CD4-positive, alpha-beta T cell treated with Interleukin-17A for 4 hours (primary cell): Measurements from ENCODE around the gene TSPAN5.
A peak's percentile ranks its signal among the peaks of the same experiment; 100 is the strongest.
"Not testable (repeated sequence)": the region's sequence is repeated elsewhere in the genome, so short reads cannot be mapped to it uniquely, and the experiment has no call there.

ENCODE experiments used
- DNase-seq: peaks from one replicate; pipeline ENCODE4 v3.0.0-alpha.2; 2020; ENCODE audit warnings: mixed read lengths

Gene TSPAN5

DNA sequence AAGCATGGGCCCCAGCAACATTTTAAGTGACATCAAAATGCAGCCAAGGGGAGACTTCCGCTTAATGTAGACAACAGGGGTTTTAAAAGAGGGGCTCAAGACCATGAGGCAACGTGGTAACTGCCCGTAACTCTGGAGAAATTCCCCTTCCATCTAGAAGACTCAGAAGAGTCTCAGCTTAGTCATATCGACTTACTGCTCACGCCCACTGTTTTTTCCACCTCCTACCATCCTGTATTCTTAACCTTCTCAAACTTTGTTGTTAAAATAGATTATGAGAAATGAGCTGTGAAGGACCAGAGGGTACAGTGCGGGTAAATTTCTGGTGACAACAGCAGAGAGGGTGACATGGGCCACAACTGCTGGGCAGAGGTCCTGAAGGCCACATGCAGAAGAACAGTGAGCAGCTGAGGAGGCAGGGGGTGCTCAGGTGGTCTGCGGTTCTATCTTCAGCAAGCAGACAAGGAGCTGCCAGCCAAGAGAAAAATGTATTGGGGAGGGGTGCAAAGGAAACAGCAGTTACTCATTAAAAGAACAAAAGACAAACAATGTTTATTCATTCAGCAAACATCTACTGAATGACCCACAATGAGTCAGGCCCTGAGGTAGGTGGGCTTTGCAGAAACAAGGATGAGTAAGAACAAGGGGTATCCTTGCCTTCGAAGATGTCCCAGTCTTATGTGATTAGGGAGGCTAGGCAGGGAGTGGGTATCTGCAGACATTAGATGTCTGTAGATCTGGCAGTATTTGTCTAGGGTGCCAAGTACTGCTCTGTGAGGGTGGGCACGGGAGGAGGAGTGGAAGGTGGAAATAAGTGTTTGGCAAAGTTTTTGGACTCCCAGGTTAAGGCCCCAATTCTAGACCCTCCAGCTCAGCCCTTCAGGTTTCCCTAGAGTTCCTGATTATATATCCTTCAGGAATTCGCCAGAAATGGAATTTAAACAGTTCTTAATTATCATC, 175.3 kb downstream of the TSPAN5 start:
- no peak for DNase-seq

DNA sequence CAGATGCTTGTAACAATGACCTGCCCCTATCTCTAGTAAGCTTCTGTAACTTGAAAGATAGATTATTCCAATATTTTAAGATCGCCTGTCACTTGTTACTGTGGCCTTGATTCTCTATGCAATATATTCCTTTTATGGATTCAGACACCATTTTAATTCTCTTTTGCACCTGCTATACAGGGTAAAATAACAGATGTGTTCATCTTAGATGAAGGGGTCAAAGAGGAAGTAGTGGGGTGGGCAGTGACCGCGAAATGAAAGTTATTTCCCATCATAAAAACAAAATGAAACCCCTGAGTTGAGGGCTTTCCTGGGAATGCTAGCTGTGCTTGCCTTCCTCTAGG, 175.9 kb downstream of the TSPAN5 start:
- no peak for DNase-seq

DNA sequence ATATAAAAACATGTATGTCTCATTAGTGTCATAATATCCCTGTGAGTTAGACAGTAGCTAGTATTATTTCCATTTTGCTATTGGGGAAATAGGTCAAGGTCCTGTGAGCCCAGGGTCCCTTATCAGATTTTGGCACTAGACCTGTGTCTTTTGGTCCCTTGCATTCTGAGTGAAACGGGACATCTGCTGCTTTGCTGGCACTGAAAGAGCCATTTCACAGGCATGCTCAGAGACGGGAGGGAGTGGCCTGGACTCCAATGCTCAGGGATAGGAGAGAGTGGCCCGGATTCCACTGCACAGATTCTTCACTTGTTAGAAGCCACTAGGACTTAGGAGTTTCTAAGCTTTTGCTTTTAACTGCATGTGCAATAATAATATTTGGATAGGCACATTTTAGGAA, 177.2 kb downstream of the TSPAN5 start:
- DNase-seq: no peak

DNA sequence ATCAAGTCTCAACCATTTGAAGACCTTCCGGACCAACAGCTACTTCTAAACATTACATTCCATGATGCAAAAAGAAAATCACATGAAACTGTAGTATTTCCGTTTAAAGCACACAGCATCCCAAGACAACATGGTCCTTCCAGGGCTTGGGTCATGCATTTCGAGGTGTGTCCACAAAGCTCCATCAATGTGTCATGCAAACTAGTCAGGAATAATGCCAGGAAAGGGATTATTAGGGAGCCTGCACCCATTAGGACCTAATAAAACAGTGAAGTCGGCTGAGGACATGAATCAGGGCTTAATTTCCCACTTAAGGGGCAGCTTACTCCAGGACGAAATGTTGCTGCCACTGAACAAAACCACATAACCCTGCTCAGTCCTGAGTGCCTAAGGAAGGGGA, 177.9 kb downstream of the TSPAN5 start:
- DNase-seq: no peak

DNA sequence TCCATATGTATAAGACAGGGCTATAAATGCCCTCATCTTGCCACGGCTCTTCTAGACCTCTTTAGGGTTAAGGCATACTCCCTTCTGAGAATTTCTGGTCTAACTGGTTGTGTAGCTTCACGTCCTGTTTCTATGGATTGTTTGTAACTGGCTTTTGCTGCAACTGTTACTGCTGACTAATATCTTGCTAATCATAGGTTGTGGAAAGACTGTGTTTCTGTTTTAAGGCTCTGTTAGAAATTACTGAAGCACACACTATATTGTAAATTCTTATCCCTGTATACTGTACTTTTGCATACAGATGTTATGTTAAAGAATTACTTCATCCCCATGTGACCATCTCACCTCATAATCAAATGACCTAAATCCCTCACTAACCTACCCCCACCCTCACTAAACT, 178.8 kb downstream of the TSPAN5 start:
- not testable (repeated sequence) for DNase-seq

DNA sequence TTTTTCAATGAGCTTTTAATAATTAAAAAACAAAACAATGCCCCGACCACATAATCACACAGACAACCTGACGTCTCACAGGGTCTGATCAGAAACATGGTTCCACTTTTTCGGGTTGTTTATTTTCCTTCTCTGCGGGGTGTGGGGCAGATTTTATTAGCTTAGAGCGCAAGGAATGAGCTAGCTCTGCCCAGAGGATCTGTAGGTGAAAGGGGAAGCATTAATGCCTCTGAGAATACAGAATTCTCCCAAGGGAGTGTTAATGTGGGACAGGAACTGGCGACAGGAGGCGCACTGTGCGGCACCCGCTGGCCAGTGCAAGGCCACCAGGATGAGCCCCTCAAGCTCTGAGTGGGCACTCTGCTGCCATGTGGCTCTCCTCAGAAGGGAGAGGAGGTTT, 181.5 kb downstream of the TSPAN5 start:
- no peak for DNase-seq

DNA sequence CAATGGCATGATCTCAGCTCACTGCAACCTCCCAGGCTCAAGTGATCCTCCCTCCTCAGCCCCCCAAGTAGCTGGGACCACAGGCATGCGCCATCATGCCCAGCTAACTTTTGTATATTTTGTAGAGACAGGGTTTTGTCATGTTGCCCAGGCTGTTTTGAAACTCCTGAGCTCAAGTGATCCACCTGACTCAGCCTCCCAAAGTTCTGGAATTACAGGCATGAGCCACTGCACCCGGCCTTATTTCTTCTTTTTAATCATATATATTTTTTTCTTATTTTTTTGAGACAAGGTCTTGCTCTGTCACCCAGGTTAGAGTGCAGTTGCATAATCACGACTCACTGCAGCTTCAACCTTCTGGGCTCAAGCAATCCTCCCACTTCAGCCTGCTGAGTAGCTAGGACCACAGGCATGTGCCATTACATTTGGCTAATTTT, 184.0 kb downstream of the TSPAN5 start:
- no peak for DNase-seq

DNA sequence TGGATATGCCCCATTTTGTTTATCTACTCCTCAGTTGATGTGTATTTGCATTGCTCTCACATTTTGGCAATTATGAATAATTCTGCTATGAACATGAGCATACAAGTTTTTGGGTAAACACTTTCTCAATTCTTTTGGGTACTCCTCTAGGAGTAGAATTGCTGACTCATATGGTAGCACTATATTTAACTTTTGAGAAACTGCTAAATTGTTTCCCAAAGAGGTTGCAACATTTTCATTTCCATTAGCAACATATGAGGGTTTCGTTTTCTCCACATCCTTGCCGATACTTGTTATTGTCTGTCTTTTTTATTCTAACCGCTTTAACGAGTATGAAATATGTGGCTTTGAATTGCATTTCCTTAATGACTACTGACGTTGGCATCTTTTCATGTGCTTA, 185.4 kb downstream of the TSPAN5 start:
- DNase-seq: no peak

DNA sequence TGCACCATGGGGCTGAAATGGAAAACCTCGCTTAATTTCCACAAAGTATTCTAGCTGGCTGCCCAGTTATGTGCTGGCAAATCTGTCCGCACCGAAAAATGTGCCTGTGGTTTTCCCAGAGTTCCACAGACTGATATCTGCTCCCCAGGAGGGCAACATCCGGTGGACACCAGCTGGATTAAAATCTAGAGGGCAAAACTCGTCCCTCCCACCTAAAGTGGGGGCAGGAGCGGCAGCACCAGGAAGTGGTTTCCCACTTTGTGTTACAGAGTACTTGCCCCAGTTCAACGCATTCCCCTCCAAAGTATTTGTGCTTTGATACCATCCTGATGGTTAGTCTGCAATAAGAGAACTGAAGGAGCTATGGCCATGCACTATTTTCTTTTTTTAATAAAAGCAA, 187.6 kb downstream of the TSPAN5 start:
- no peak for DNase-seq

DNA sequence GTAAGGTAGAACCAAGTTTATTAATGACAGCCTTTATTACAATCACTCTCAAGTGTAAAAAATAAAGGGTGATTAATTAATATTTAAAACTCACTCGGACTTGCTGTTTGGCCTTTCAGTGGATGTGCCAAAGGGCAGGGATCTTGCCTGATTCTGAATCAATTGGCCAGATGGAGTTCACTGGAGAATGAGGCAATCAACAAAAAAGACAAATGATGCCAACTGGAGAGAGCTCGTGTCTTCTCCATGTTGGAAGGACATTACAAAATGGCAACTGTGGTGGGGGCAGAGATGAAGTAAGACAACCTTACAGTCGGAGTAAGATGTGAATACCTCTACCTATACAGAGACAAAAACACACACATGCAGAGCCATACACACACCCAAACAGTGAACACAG, 188.0 kb downstream of the TSPAN5 start:
- no peak for DNase-seq

DNA sequence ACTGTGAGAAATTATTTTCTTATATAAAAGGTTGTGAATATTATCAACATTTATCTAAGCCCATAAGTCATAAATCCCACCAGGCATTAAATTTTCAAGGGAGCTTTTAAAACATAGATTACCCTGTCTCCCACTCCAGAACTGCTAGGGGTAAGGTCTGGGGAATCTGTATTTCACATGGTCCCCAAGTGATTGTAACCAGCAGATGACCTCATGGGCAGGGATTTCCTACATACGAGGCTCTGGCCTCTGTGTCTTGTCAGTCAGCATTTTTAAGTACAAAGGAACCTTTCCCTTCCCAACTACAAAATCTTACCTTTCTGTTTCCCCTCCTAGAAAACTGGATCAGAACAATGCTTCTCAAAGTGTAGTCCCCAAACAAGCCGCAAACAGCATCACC, 188.6 kb downstream of the TSPAN5 start:
- no peak for DNase-seq

DNA sequence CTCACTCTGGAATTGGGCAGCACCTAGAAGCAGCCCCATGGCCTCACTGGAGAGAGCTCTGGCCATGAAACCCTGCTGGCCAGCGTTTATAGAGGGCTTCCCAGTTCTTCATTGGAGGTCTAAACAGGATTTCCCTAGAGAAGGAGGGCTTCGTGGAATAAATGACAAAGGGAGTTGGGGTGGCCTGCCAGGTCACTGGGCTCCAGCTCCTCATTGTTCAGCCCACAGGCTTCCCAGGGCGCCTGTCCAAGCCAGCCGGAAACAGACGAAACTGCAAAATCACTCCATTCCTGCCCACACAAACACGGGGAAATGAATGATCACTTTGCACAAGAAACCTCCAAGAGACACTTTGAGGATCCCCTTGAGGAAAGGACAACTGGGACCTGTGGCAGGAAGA, 189.7 kb downstream of the TSPAN5 start:
- no peak for DNase-seq

DNA sequence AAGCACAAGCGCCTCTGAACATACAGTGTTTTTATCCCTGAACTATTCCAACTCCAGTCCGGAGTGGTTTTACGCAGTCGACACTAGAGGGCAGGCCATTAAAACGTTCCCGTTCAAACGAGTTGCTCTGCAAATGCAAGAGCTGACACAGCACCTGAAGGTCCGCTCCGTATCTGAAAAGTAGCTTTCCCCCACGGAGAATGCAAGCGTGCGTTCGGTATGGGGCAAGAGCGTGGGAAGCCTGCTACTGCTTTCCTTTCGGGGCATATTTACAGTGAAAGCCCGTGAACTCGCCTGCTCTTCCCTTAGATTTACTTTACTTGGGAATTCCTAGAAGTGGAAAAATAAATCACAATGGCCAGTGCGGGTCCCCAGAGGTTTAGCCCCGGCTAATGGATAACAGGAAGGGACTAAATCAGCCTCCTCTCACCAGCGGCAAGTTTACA, 190.8 kb downstream of the TSPAN5 start:
- DNase-seq: peak; percentile 77

DNA sequence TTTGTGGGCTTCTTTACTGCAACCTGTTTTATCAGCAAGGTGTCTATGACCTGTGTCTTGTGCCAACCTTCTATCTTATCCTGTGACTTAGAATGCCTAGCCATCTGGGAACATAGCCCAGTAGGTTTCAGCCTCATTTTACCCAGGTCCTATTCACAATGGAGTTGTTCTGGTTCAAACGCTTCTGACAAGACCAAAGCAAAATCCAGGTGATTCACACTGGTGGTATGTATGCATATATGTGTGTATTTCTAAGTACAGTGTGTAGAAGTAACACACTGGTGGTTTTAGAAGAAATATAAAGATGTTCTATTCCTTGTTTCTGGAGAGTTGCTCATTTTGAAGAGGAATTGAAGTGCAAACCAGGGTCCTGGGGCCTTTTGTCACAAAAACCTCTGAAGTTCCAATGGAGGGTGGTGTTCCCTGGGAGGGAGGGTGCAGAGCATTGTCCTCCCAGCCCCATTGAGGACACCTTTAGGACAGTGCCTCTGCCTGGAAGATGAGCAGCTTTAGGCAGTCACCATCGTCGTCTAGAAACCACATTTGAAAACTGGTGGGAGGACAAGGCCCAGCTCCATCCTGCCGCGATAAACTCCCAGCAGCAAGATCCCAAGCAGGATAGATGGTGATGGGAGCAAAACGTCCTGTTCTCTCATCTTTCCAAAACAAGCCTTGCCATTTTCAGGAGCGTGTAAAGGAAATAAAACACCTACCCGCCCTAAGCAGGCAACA, 191.4 kb downstream of the TSPAN5 start:
- DNase-seq: no peak

DNA sequence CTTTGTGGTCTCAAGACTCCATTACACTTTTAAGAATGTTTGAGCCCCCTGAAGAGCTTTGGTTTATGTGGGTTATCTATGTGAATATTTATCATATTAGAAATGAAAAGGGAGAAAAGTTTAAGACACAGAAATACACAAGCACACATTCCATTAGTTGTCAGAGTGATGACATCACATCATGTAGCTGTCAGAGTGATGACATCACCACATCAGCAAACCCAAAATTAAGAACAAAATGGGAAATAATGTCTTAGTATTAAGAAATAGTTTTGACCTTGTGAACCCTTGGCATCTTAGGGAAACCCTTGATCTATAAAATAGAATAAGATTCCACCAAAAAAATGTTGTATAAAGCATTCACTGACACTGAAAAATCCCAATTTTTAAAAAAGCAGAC, 195.9 kb downstream of the TSPAN5 start:
- no peak for DNase-seq

DNA sequence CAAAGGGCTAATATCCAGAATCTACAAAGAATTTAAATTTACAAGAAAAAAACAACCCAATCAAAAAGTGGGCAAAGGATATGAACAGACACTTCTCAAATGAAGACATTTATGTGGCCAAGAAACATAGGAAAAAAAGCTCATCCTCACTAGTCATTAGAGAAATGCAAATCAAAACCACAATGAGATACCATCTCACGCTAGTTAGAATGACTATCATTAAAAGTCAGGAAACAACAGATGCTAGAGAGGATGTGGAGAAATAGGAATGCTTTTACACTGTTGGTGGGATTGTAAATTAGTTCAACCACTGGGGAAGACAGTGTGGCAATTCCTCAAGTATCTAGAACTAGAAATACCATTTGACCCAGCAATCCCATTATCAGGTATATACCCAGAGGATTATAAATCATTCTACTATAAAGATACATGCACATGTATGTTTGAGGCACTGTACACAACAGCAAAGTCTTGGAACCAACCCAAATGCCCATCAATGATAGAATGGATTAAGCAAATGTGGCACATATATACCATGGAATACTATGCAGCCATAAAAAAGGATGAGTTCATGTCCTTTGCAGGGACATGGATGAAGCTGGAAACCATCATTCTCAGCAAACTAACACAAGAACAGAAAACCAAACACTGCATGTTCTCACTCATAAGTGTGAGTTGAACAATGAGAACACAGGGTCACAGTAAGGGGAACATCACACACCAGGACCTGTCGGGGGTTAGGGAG, 197.1 kb downstream of the TSPAN5 start:
- not testable (repeated sequence) for DNase-seq

DNA sequence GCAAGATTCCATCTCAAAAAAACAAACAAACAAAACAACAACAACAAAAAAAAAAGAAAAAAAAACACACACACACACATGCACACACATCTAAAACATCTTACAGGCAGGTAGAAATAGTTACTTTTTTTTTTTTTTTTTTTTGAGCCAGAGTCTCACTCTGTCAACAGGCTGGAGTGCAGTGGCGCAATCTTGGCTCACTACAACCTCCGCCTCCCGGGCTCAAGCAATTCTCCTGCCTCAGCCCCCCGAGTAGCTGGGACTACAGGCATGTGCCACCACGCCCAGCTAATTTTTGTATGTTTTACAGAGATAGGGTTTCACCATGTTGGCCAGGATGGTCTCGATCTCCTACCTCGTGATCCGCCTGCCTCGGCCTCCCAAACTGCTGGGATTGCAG, 201.0 kb downstream of the TSPAN5 start:
- DNase-seq: not testable (repeated sequence)

DNA sequence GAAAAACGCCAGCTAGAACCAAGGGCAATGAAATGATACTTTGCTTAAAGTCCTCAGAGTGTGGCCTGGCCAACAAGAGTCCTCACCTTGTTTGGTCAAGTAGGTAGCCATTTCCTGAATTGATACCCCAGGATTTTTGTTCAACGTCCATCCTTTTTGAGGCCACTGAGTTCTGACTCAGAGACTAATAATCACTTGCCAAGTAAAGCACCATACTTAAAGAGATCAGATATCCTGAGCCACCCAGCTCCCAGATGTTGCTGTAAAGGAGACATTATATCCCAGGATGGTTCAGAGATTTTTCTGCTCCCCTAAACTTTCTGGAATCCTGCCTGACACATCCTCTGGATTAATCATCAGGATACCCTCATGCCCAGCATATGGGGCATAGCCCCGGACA, 206.3 kb downstream of the TSPAN5 start:
- no peak for DNase-seq

DNA sequence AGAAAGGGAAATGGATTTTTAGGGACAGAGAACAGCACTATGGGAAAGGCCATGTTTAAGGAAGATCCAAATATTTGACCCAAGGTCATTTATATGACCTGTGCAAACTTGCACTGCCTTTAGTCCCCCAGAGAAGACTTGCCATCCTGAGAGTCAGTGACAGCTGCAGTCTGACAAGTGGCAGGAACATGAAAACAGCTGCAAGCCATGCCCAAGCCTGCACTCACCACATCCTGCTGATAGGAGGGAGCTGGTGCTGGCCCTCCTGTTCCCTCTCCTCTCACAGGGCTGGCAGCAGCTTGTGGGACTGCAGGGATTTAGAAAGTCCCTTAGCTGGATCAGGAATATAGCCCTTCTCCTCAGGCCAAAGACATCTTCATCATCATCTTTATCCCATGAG, 209.5 kb downstream of the TSPAN5 start:
- DNase-seq: peak; percentile 46

DNA sequence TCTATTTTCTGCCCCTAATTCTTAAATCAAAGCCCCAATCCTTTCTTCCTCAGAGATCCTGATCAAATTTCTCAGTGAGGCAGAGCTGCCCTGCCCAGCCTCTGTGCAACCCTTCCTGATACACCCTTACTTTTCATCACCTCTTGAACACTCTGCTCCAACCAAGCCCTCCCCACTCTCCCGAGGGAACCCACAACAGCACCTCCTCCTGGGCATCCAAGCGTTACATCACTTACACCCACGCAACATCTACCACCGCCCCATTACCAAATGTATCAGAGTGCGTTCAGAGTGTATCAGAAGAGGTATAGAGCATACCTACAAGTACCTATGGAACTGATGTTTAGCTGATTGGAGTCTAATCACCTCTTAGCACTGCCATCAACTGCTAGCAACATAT, 210.8 kb downstream of the TSPAN5 start:
- DNase-seq: peak; percentile 10

DNA sequence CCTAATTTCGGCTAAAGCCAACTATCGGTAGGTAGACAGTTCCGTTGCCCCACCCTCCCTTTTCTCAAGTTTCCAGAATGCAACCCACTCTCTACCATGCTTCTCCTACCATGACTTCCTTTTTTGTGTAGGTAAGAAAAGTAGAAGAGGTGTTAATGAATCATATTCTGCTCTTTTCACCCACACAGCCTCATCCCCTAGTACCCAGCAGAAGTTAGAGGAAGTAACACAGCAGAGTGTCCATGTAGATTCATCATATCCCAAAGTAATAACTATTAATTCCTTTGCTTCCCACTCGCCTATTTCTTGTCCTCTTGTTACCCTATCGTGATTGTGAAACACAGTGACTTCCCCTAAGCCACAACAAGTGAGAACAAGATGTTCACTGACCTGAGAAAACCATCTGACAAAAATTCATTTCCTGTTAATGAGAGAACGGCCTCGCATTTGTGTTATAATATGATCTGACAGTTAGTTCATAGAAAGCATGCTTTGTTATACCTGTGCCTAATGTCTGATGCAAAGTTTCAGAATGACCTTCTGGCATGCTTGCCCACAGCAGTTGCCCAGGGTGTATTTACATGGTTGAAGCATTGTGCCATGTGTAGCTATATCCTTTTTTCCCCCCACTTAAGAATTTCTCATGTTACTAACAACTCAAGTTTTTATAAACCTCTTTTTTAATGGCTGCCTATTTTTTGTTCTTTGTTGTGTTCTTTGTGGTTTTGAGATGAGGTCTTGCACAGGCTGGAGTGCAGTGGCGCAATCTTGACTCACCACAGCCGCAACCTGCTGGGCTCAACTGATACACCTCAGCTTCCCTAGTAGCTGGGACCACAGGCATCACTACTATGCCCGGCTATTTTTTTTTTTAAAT, 211.7 kb downstream of the TSPAN5 start:
- DNase-seq: peak; percentile 72

DNA sequence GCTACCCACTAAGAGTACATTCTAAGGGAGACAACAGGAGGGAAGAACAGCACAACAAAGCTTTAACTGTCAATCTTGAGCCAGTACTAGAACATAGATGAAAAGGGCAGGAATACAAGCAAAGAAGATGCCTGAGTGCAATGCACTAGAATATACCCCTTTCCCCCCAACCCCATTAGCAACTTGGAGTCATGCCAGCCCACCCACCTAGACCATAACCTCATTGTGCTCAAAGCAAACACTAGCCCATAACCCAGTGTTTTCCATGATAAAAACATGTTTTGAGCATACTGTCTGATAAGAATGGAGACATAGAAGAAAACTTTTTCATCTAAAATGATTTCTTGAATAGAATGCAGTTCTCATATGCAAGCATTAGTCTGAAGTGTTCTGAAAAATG, 214.0 kb downstream of the TSPAN5 start:
- DNase-seq: no peak
